GM23248 (cell line): Measurements from ENCODE around the gene TLL2.

Source experiments
- EZH2 ChIP-seq: fragments of 200-600 bp; sonication (generic); IDR thresholded peaks from 2 replicates; pipeline ENCODE4 v1.6.1; 2018; ENCODE audit warnings: antibody characterized with exemption, mild to moderate bottlenecking; ENCODE audit not compliant: insufficient read depth, poor library complexity, severe bottlenecking
- EZH2phosphoT487 ChIP-seq: fragments of 200-600 bp; sonication (generic); IDR thresholded peaks from 2 replicates; pipeline ENCODE4 v1.6.1; 2018; ENCODE audit warnings: antibody characterized with exemption, moderate library complexity, mild to moderate bottlenecking, low read depth; ENCODE audit not compliant: insufficient read depth

DNA sequence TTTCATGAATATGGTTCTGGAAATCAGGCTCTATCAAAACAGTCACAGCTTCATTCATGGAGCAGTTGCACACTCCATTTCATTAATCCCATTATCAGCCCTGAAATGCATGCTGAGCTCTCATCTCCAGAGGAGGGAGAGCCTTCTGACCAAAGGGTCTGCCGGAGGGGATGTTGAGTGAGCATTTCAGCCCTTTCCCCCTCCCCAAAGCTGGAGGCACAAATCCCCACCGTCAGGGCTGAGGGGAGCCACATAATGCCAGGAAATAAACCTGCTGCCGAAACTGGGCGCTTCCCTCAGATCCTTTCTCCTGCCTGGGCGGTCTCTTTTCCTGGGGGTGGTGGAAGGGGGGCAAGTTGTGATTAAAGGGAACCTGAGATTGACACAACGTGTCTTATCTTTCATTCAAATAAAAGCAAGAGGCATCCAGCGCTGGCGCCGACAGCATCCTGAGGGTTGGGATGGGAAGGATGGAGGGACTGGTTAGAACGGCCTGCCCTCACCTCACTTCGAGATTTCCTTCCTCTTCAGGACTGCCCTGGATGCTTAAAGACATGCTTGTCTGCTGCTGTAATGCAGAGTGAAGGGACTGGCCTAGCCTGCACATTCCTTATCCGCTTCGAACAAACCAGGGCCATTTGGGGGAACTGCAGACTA lies 71.6 kb downstream of the TLL2 start:
- TF ChIP-seq EZH2 (no peak), EZH2phosphoT487 (no peak)
